ENCODE measurements around the gene MBD6.

Gene MBD6

GRCh38 chr12:57541717-57542116 is 19.1 kb downstream of the MBD6 start (continued):
- TF ChIP-seq ESRRG (CRISPR knock-in tag; IDR thresholded peaks at IDR 0.05), result no peak

- ATAC-seq, result no peak
- no peak for TF ChIP-seq ZFP30 (CRISPR knock-in tag; IDR thresholded peaks at IDR 0.05)
- no peak for TF ChIP-seq BACH2 (CRISPR knock-in tag; IDR thresholded peaks at IDR 0.05; ENCODE audit: borderline replicate concordance)
- no peak for TF ChIP-seq RARB (CRISPR knock-in tag; IDR thresholded peaks at IDR 0.05)
- TF ChIP-seq CSRNP3 (CRISPR knock-in tag; IDR thresholded peaks at IDR 0.05), result no peak
- no peak for TF ChIP-seq PPARA (CRISPR knock-in tag; IDR thresholded peaks at IDR 0.05; ENCODE audit: borderline replicate concordance)
- no peak for TF ChIP-seq ISL1 (CRISPR knock-in tag; IDR thresholded peaks at IDR 0.05)
- no peak for TF ChIP-seq POU6F1 (CRISPR knock-in tag; IDR thresholded peaks at IDR 0.05; ENCODE audit: borderline replicate concordance, low read depth)
These were observed 21.0 kb downstream of the MBD6 start for GRCh38 chr12:57543581-57543980.

- TF ChIP-seq TOX (CRISPR knock-in tag; IDR thresholded peaks at IDR 0.05; ENCODE audit: borderline replicate concordance) (no peak), ZNF70 (CRISPR knock-in tag; IDR thresholded peaks at IDR 0.05) (no peak), CSRNP3 (CRISPR knock-in tag; IDR thresholded peaks at IDR 0.05) (no peak), GLIS3 (CRISPR knock-in tag; IDR thresholded peaks at IDR 0.05) (no peak), ZNF8 (CRISPR knock-in tag; IDR thresholded peaks at IDR 0.05) (no peak)
- no peak for ATAC-seq
These were observed 23.3 kb downstream of the MBD6 start for GRCh38 chr12:57545809-57546437.

- peak; percentile 94 for ATAC-seq
- TF ChIP-seq BACH2 (CRISPR knock-in tag; IDR thresholded peaks at IDR 0.05; ENCODE audit: borderline replicate concordance) (no peak), RARB (CRISPR knock-in tag; IDR thresholded peaks at IDR 0.05) (no peak), ESRRG (CRISPR knock-in tag; IDR thresholded peaks at IDR 0.05) (no peak), CREB5 (CRISPR knock-in tag; IDR thresholded peaks at IDR 0.05; ENCODE audit: low read depth) (no peak), TCF4 (CRISPR knock-in tag; IDR thresholded peaks at IDR 0.05; ENCODE audit: borderline replicate concordance) (no peak), TSHZ2 (CRISPR knock-in tag; IDR thresholded peaks at IDR 0.05) (no peak), ZFP3 (CRISPR knock-in tag; IDR thresholded peaks at IDR 0.05) (no peak), SNAI2 (CRISPR knock-in tag; IDR thresholded peaks at IDR 0.05) (no peak), ZNF565 (CRISPR knock-in tag; conservative IDR thresholded peaks at IDR 0.05; ENCODE audit: low read depth) (no peak), CSRNP3 (CRISPR knock-in tag; IDR thresholded peaks at IDR 0.05) (no peak), TOX (CRISPR knock-in tag; IDR thresholded peaks at IDR 0.05; ENCODE audit: borderline replicate concordance) (no peak), ZNF8 (CRISPR knock-in tag; IDR thresholded peaks at IDR 0.05) (no peak), PATZ1 (CRISPR knock-in tag; IDR thresholded peaks at IDR 0.05; ENCODE audit: borderline replicate concordance) (no peak)
These were observed 24.0 kb downstream of the MBD6 start, which contains the start of gene DCTN2 for GRCh38 chr12:57546438-57547287. Gene DCTN2, minus strand, starts transcription at chr12:57547192. Its CDS starts 129 bp downstream, at chr12:57547063.

Measured in SK-N-SH treated with all-trans-retinoic acid at 6 μM for 48 hours (cell line).